HepG2 (cell line): ENCODE measurements around the gene CHST3. TPM values are rescaled to one million over a fixed set of nuclear protein-coding genes. Genes with fewer than 3 reads are reported as not detected.

Experiments
- GABPB1 ChIP-seq: IDR thresholded peaks from 2 replicates; pipeline ENCODE4 v1.6.1; 2016; ENCODE audit warnings: mild to moderate bottlenecking, missing genetic modification reagents, moderate library complexity, missing compliant biosample characterization
- HNRNPL ChIP-seq: fragments of 200-400 bp; formaldehyde crosslinking; IDR thresholded peaks from 2 replicates; pipeline ENCODE4 v1.6.1; 2017; ENCODE audit warnings: mild to moderate bottlenecking, low read depth, low read length
- IRF2 ChIP-seq: IDR thresholded peaks from 2 replicates; pipeline ENCODE4 v1.6.1; 2018; ENCODE audit warnings: missing genetic modification reagents, missing compliant biosample characterization
- ISL2 ChIP-seq: sonication (generic); formaldehyde crosslinking; IDR thresholded peaks from 2 replicates; pipeline ENCODE4 v1.5.0; 2020; ENCODE audit warnings: missing genetic modification reagents
- MAZ ChIP-seq, 2 experiments: sonication (generic) in 1 of 2; formaldehyde crosslinking in 1 of 2; IDR thresholded peaks; 2 replicates each; pipeline versions ENCODE4 v1.5.0 to v1.6.1; 2012 to 2020; ENCODE audit warnings: low read depth in 2 of 2, mild to moderate bottlenecking in 2 of 2, borderline replicate concordance in 1 of 2, improper control_type of control experiment in 1 of 2, low read length in 1 of 2, missing genetic modification reagents in 1 of 2, moderate library complexity in 1 of 2
- MBD4 ChIP-seq: IDR thresholded peaks from 2 replicates; pipeline ENCODE4 v1.6.1; 2012; ENCODE audit warnings: low read length, inconsistent platforms, borderline replicate concordance
- MEIS2 ChIP-seq: sonication (generic); formaldehyde crosslinking; IDR thresholded peaks from 2 replicates; pipeline ENCODE4 v1.9.0; 2021; ENCODE audit warnings: mild to moderate bottlenecking, missing genetic modification reagents
- NR2F6 ChIP-seq, 2 experiments: IDR thresholded peaks; 2 replicates each; pipeline ENCODE4 v1.6.1; 2016; ENCODE audit warnings: antibody characterized with exemption in 1 of 2, mild to moderate bottlenecking in 1 of 2
- NRL ChIP-seq: sonication (generic); formaldehyde crosslinking; IDR thresholded peaks from 2 replicates; pipeline ENCODE4 v1.5.0; 2020; ENCODE audit warnings: missing genetic modification reagents, mild to moderate bottlenecking, moderate library complexity, borderline replicate concordance
- PLRG1 ChIP-seq: fragments of 450-650 bp; conservative IDR thresholded peaks from 2 replicates; pipeline ENCODE4 v1.6.1; 2016
- POGZ ChIP-seq: sonication (generic); formaldehyde crosslinking; IDR thresholded peaks from 2 replicates; pipeline ENCODE4 v1.4.0; 2020; ENCODE audit warnings: mild to moderate bottlenecking, missing genetic modification reagents
- POLR2A ChIP-seq, 2 experiments: IDR thresholded peaks; 2 replicates each; pipeline ENCODE4 v1.6.1; 2011; ENCODE audit warnings: low read depth in 2 of 2, low read length in 2 of 2, mild to moderate bottlenecking in 1 of 2, moderate library complexity in 1 of 2; ENCODE audit not compliant: insufficient read depth in 1 of 2
- POLR2AphosphoS5 ChIP-seq: IDR thresholded peaks from 2 replicates; pipeline ENCODE4 v1.6.1; 2012; ENCODE audit warnings: low read depth, low read length
- REXO4 ChIP-seq: sonication (generic); formaldehyde crosslinking; IDR thresholded peaks from 2 replicates; pipeline ENCODE4 v1.8.0; 2022; ENCODE audit warnings: missing genetic modification reagents, mild to moderate bottlenecking, borderline replicate concordance
- SYNCRIP ChIP-seq: fragments of 200-400 bp; formaldehyde crosslinking; IDR thresholded peaks from 2 replicates; pipeline ENCODE4 v1.6.1; 2018; ENCODE audit warnings: mild to moderate bottlenecking, low read depth, low read length; ENCODE audit not compliant: insufficient read depth
- TOE1 ChIP-seq: sonication (generic); formaldehyde crosslinking; IDR thresholded peaks from 2 replicates; pipeline ENCODE4 v1.4.0; 2020; ENCODE audit warnings: mild to moderate bottlenecking, missing genetic modification reagents
- TOPORS ChIP-seq: sonication (generic); formaldehyde crosslinking; IDR thresholded peaks from 2 replicates; pipeline ENCODE4 v1.8.0; 2023; ENCODE audit warnings: mild to moderate bottlenecking, missing genetic modification reagents
- XRCC5 ChIP-seq: fragments of 200-400 bp; formaldehyde crosslinking; optimal IDR thresholded peaks from 2 replicates; pipeline ENCODE3; 2017; ENCODE audit warnings: mild to moderate bottlenecking, low read length
- ZBTB7B ChIP-seq: sonication (generic); formaldehyde crosslinking; IDR thresholded peaks from 2 replicates; pipeline ENCODE4 v1.4.0; 2020; ENCODE audit warnings: missing genetic modification reagents
- ZNF101 ChIP-seq: sonication (generic); formaldehyde crosslinking; IDR thresholded peaks from 2 replicates; pipeline ENCODE4 v1.4.0; 2020; ENCODE audit warnings: mild to moderate bottlenecking, low read depth, missing genetic modification reagents, borderline replicate concordance
- ZNF276 ChIP-seq: sonication (generic); formaldehyde crosslinking; IDR thresholded peaks from 2 replicates; pipeline ENCODE4 v1.4.0; 2020; ENCODE audit warnings: mild to moderate bottlenecking, low read depth, missing genetic modification reagents
- ZNF367 ChIP-seq: sonication (generic); formaldehyde crosslinking; IDR thresholded peaks from 2 replicates; pipeline ENCODE4 v1.4.0; 2020; ENCODE audit warnings: missing genetic modification reagents, borderline replicate concordance
- ZNF605 ChIP-seq: sonication (generic); formaldehyde crosslinking; IDR thresholded peaks from 2 replicates; pipeline ENCODE4 v1.8.0; 2022; ENCODE audit warnings: mild to moderate bottlenecking, missing genetic modification reagents
- ZNF747 ChIP-seq: sonication (generic); formaldehyde crosslinking; IDR thresholded peaks from 2 replicates; pipeline ENCODE4 v1.8.1; 2023; ENCODE audit warnings: missing genetic modification reagents, mild to moderate bottlenecking, borderline replicate concordance
- ZSCAN25 ChIP-seq: sonication (generic); formaldehyde crosslinking; IDR thresholded peaks from 2 replicates; pipeline ENCODE4 v1.8.0; 2022; ENCODE audit warnings: mild to moderate bottlenecking, missing genetic modification reagents
- polyA plus RNA-seq, 8 experiments: library from polyadenylated mRNA; depleted of rRNA in 3 of 8; stranded (reverse) in 7 of 8; unstranded in 1 of 8; fragments of >200 nt; fragmentation: Illumina TruSeq in 4 of 8; extraction: Trizol in 4 of 8; gene quantifications; 2 replicates each; pipeline versions ENCODE4 v1.2.1 to v1.2.3, GENCODE V29; 2011 to 2016; ENCODE audit warnings: low read depth in 4 of 8, missing spikeins in 1 of 8, mixed read lengths in 1 of 8; ENCODE audit not compliant: insufficient read depth in 1 of 8
- total RNA-seq, 5 experiments: library from RNA; depleted of rRNA; stranded (reverse); fragments of >200 nt; fragmentation: Illumina TruSeq; extraction: Trizol; gene quantifications; 2 replicates each; pipeline ENCODE4 v1.2.3, GENCODE V29; 2016; ENCODE audit warnings: low read depth in 1 of 5
- TF ChIP-seq, protein P1 (sequence below): sonication (generic); formaldehyde crosslinking; IDR thresholded peaks from 2 replicates; pipeline ENCODE4 v1.9.0; 2021; ENCODE audit warnings: missing genetic modification reagents, borderline replicate concordance
- TF ChIP-seq, protein P2 (sequence below): sonication (generic); formaldehyde crosslinking; IDR thresholded peaks from 2 replicates; pipeline ENCODE4 v1.5.0; 2020; ENCODE audit warnings: missing genetic modification reagents

The CHST3 gene
- total and polyA plus RNA-seq, 2 of the 13 experiments (the other 11 are each of a cell fraction or from before 2014, with no cell fraction given), result 7.2 to 18.7 TPM

DNA sequence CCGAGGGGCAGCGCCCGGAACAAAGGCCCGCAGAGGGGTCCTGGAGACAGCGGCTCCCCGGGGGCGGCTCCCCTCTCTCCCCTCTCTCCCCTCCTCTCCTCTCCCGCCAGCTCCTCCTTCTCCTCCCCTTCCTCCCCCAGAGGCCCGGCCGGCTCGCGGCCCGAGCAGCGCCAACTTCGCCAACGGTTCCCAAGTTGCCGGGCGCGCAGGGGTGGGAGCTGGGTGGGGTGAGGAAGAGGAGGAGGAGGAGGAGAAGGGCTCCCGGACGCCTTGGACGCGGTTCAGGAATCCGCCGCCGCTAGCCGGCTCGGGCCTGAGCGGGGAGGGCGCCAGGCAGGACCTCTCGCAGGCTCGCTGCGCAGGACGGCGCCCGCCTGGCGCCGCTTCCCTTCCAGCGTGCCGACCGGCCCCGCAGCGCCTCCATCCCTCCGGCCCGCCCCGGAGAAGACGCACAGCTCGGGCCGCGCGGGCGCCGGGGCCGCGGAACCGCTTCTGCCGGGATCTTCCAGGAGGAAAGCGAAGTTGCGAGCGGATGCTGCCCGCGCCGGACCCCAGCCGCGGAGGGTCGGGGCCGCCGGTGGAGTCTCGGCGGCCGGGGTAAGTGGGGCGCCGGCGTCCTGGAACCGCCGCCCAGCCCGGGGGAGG, at the start of gene CHST3 (continued):
- TF ChIP-seq, protein P1, sequence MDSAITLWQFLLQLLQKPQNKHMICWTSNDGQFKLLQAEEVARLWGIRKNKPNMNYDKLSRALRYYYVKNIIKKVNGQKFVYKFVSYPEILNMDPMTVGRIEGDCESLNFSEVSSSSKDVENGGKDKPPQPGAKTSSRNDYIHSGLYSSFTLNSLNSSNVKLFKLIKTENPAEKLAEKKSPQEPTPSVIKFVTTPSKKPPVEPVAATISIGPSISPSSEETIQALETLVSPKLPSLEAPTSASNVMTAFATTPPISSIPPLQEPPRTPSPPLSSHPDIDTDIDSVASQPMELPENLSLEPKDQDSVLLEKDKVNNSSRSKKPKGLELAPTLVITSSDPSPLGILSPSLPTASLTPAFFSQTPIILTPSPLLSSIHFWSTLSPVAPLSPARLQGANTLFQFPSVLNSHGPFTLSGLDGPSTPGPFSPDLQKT (CRISPR knock-in tag), result no peak
- peak; percentile 38; the same call in 1 of the 2 replicates for TF ChIP-seq GABPB1 (CRISPR knock-in tag)
- TF ChIP-seq ZNF101 (CRISPR knock-in tag), result no peak
- TF ChIP-seq, protein P2, sequence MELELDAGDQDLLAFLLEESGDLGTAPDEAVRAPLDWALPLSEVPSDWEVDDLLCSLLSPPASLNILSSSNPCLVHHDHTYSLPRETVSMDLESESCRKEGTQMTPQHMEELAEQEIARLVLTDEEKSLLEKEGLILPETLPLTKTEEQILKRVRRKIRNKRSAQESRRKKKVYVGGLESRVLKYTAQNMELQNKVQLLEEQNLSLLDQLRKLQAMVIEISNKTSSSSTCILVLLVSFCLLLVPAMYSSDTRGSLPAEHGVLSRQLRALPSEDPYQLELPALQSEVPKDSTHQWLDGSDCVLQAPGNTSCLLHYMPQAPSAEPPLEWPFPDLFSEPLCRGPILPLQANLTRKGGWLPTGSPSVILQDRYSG (CRISPR knock-in tag), result no peak
- TF ChIP-seq POLR2AphosphoS5, result no peak; the same call in 1 of the 2 replicates
- no peak for TF ChIP-seq XRCC5
- 0 out of 2 replicates have a peak, but pooled peaks have one; percentile 52 for TF ChIP-seq ZNF747 (CRISPR knock-in tag)
- TF ChIP-seq NRL, result no peak
- no peak for TF ChIP-seq ZBTB7B (CRISPR knock-in tag)
- peak; percentile 11; the same call in 1 of the 2 replicates for TF ChIP-seq ZNF605 (CRISPR knock-in tag)
- TF ChIP-seq TOPORS (CRISPR knock-in tag), result peak; percentile 70; the same call in 1 of the 2 replicates
- no peak for TF ChIP-seq SYNCRIP
- 0 out of 2 replicates have a peak, but pooled peaks have one; percentile 47 for TF ChIP-seq TOE1 (CRISPR knock-in tag)
- TF ChIP-seq ZNF367, result no peak
- no peak for TF ChIP-seq MAZ (IDR thresholded peaks at IDR 0.05; ENCODE audit: borderline replicate concordance, low read depth, low read length)
- 0 out of 2 replicates have a peak, but pooled peaks have one; percentile 12 for TF ChIP-seq MAZ (CRISPR knock-in tag; IDR thresholded peaks at IDR 0.05; ENCODE audit: low read depth)
- no peak for TF ChIP-seq MBD4
- TF ChIP-seq ISL2, result 0 out of 2 replicates have a peak, but pooled peaks have one; percentile 15
- TF ChIP-seq IRF2 (CRISPR knock-in tag), result no peak
- no peak for TF ChIP-seq ZNF276
- no peak for TF ChIP-seq POGZ
- TF ChIP-seq MEIS2, result peak; percentile 19; the same call in 1 of the 2 replicates
- no peak for TF ChIP-seq PLRG1
- TF ChIP-seq NR2F6 (IDR thresholded peaks at IDR 0.05), result no peak
- TF ChIP-seq NR2F6 (CRISPR knock-in tag; IDR thresholded peaks at IDR 0.05), result no peak
- peak; percentile 96 for TF ChIP-seq ZSCAN25 (CRISPR knock-in tag)
- 0 out of 4 replicates have a peak, but pooled peaks of 1 of the 2 experiments have one; percentile 7 for TF ChIP-seq POLR2A (IDR thresholded peaks at IDR 0.05; ENCODE audit: insufficient read depth in 1 of 2, low read depth in 2 of 2, low read length in 2 of 2)
- TF ChIP-seq HNRNPL, result no peak
- no peak for TF ChIP-seq REXO4
